ENCODE measurements around the gene EHBP1.

- TF ChIP-seq CTCF (conservative IDR thresholded peaks at IDR 0.05; ENCODE audit: low read length), result no peak
- TF ChIP-seq EZH2phosphoT487 (IDR thresholded peaks at IDR 0.05; ENCODE audit: borderline replicate concordance), result no peak
Observed at GRCh38 chr2:62718225-62718822, 12.8 kb downstream of the EHBP1 start.
